HEK293 (cell line): Measurements from ENCODE around the gene C2CD4A.

Experiments used
- CTCF ChIA-PET: fragments of 350-600 bp; formaldehyde crosslinking; extraction: SDS; loops from one replicate; lab custom pipeline; 2021; ENCODE audit warnings: antibody characterized with exemption; lab: Yijun Ruan, JAX
- POLR2A ChIA-PET: fragments of 300-600 bp; formaldehyde crosslinking; extraction: SDS; loops from one replicate; lab custom pipeline; 2020; ENCODE audit warnings: antibody characterized with exemption, inconsistent platforms; lab: Yijun Ruan, JAX
- H3K27ac ChIP-seq: fragments of 200-500 bp; sonication (Bioruptor generic); 2 replicates; pipeline ENCODE4 v1.5.1; 2014; ENCODE audit warnings: low read depth, low read length, control low read depth, inconsistent platforms; ENCODE audit errors: extremely low read depth
- H3K36me3 ChIP-seq, 2 experiments: fragments of 200-500 bp in 1 of 2; sonication (Bioruptor generic) in 1 of 2; 1 replicate in 1 of 2; 2 replicates in 1 of 2; pipeline ENCODE4 v1.5.1; 2014 to 2017; ENCODE audit warnings: inconsistent platforms in 2 of 2, low read length in 2 of 2; ENCODE audit not compliant: control insufficient read depth in 2 of 2, insufficient read depth in 1 of 2
- H3K4me1 ChIP-seq: fragments of 200-500 bp; sonication (Bioruptor generic); 2 replicates; pipeline ENCODE4 v1.5.1; 2014; ENCODE audit warnings: mild to moderate bottlenecking, low read length, inconsistent platforms; ENCODE audit not compliant: control insufficient read depth, insufficient read depth
- H3K4me3 ChIP-seq: 2 replicates; pipeline ENCODE4 v1.5.1; 2011; ENCODE audit warnings: low read depth, mild to moderate bottlenecking, control low read depth, low read length, moderate library complexity
- H3K9me3 ChIP-seq: fragments of 200-500 bp; sonication (Bioruptor generic); 2 replicates; pipeline ENCODE4 v1.5.1; 2014; ENCODE audit warnings: low read depth, low read length, inconsistent platforms; ENCODE audit not compliant: control insufficient read depth, insufficient read depth
- BCL6B ChIP-seq: fragments of 450-650 bp; formaldehyde crosslinking; IDR thresholded peaks from 2 replicates; pipeline ENCODE4 v1.5.1; 2017; ENCODE audit warnings: missing biosample characterization, missing genetic modification characterization
- GLIS1 ChIP-seq: fragments of 450-650 bp; formaldehyde crosslinking; IDR thresholded peaks from 2 replicates; pipeline ENCODE4 v1.5.1; 2016; ENCODE audit warnings: missing biosample characterization, missing genetic modification characterization
- KLF16 ChIP-seq: fragments of 450-650 bp; formaldehyde crosslinking; IDR thresholded peaks from 2 replicates; pipeline ENCODE4 v1.5.1; 2017; ENCODE audit warnings: missing biosample characterization, missing genetic modification characterization
- PRDM4 ChIP-seq: fragments of 450-650 bp; formaldehyde crosslinking; IDR thresholded peaks from 2 replicates; pipeline ENCODE4 v1.5.1; 2017; ENCODE audit warnings: missing biosample characterization, missing genetic modification characterization
- SP7 ChIP-seq: fragments of 450-650 bp; formaldehyde crosslinking; IDR thresholded peaks from 2 replicates; pipeline ENCODE4 v1.5.1; 2016; ENCODE audit warnings: missing biosample characterization, missing genetic modification characterization
- TCF7L2 ChIP-seq: IDR thresholded peaks from 2 replicates; pipeline ENCODE4 v1.6.1; 2011; ENCODE audit warnings: low read depth, mild to moderate bottlenecking, inconsistent platforms, low read length, moderate library complexity, borderline replicate concordance
- ZBTB17 ChIP-seq: fragments of 450-650 bp; formaldehyde crosslinking; IDR thresholded peaks from 2 replicates; pipeline ENCODE4 v1.5.1; 2016; ENCODE audit warnings: missing biosample characterization, missing genetic modification characterization
- ZNF121 ChIP-seq: fragments of 450-650 bp; formaldehyde crosslinking; IDR thresholded peaks from 2 replicates; pipeline ENCODE4 v1.5.1; 2016; ENCODE audit warnings: missing biosample characterization, missing genetic modification characterization
- ZNF132 ChIP-seq: fragments of 450-650 bp; formaldehyde crosslinking; IDR thresholded peaks from 2 replicates; pipeline ENCODE4 v1.5.1; 2017; ENCODE audit warnings: missing biosample characterization, missing genetic modification characterization, borderline replicate concordance
- ZNF19 ChIP-seq: fragments of 450-650 bp; formaldehyde crosslinking; IDR thresholded peaks from 2 replicates; pipeline ENCODE4; 2016; ENCODE audit warnings: missing biosample characterization, missing genetic modification characterization, low read depth
- ZNF280D ChIP-seq: fragments of 450-650 bp; formaldehyde crosslinking; IDR thresholded peaks from 2 replicates; pipeline ENCODE4 v1.5.1; 2016; ENCODE audit warnings: missing biosample characterization, missing genetic modification characterization
- ZNF302 ChIP-seq: fragments of 450-650 bp; formaldehyde crosslinking; IDR thresholded peaks from 2 replicates; pipeline ENCODE4 v1.5.1; 2016; ENCODE audit warnings: missing biosample characterization, missing genetic modification characterization, low read depth
- ZNF341 ChIP-seq: fragments of 450-650 bp; formaldehyde crosslinking; IDR thresholded peaks from 2 replicates; pipeline ENCODE4; 2016; ENCODE audit warnings: low read depth, missing biosample characterization, missing genetic modification characterization
- ZNF48 ChIP-seq: fragments of 450-650 bp; formaldehyde crosslinking; IDR thresholded peaks from 2 replicates; pipeline ENCODE4 v1.5.1; 2016; ENCODE audit warnings: missing biosample characterization, missing genetic modification characterization
- ZNF514 ChIP-seq: fragments of 450-650 bp; formaldehyde crosslinking; IDR thresholded peaks from 2 replicates; pipeline ENCODE4 v1.5.1; 2016; ENCODE audit warnings: missing biosample characterization, missing genetic modification characterization
- TF ChIP-seq, protein P1 (sequence below): fragments of 450-650 bp; formaldehyde crosslinking; IDR thresholded peaks from 2 replicates; pipeline ENCODE4 v1.5.1; 2016; ENCODE audit warnings: missing biosample characterization, missing genetic modification characterization
- TF ChIP-seq, protein P2 (sequence below): fragments of 450-650 bp; formaldehyde crosslinking; IDR thresholded peaks from 2 replicates; pipeline ENCODE4 v1.5.1; 2017; ENCODE audit warnings: missing biosample characterization, missing genetic modification characterization

Gene C2CD4A

DNA sequence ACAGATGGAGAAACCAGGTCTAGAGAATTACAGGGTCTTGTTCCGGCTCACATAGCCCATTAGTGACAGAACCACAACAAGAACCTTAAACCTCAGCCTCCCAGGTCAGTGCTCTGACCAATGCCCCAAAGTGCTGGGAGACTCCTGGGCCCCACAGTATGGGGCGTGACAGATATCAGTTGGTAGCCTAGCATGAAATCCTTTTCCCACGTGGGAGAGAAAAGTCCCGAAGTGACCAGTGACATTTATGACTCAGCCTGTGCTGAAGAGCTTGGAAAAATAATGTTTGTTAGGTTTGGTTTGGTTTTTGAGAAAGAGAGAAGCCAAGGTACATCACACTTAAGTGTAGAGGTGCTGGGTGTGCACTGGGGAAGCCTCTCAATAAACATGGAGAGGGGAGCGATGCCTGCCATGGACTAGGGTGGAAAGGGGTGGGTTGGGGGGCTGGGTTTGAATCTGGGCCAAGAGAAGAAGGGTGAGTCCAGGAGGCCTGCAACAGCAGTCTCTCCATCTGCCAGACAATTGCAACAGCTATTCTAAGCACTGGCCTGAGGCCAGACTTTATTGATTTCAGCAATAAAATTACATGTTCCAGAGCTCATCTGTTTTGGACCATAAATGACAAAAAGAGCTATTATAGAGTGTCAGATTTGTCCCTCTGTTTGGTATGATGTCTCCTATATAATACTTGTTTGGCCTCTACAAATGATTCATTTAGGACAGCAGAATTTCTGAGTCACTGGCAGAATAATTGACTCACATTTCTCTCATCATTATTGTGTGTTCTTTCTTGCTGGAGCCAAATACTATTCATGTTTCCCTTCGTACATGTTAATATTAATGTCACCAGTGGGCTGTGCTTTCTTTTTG, 43.4 kb downstream of the C2CD4A start (continued):
- TF ChIP-seq ZNF280D (tag by site-specific recombination) (no peak), ZBTB17 (no peak), ZNF48 (tag by site-specific recombination) (no peak), ZNF341 (peak; percentile 38; the same call in 1 of the 2 replicates), ZNF514 (tag by site-specific recombination) (no peak), GLIS1 (peak; percentile 11; the same call in 1 of the 2 replicates), BCL6B (tag by site-specific recombination) (no peak; the same call in 1 of the 2 replicates), SP7 (tag by site-specific recombination) (peak; percentile 70; the same call in 1 of the 2 replicates), TCF7L2 (no peak)

DNA sequence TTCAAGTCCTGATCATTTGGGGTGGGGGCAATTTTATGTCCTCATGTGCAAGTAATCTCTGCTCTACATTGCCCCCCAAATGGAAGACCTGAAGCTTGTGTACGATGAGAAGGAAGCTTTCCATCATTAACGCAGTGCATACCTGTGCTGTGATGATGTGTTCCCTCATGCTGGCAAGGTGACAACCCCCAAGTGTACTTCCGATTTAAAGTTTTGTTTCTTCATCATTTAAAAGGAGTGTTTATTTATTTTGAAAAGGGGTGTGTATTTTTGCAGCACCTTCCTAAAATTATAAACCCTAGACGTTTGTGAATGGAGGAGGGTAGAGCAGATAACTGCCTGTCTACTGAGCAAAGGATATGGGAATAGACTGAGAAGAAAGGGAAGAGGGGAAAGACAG, 45.3 kb downstream of the C2CD4A start:
- ChIA-PET POLR2A (no interaction called here), CTCF (interaction anchor here (0.7 to 0.8 kb wide), 2 partner anchors 142 to 717 kb away, joined by 3 to 7 read pairs; no protein-coding TSS in a partner anchor)
- Histone ChIP-seq H3K4me3 (no peak overlapping the region), H3K27ac (no peak overlapping the region), H3K9me3 (no peaks in the 10 kb centered on the region), H3K4me1 (peaks cover 18% of the 10 kb centered on the region), H3K36me3 (no peaks in the 10 kb centered on the region)
- TF ChIP-seq, protein P1, sequence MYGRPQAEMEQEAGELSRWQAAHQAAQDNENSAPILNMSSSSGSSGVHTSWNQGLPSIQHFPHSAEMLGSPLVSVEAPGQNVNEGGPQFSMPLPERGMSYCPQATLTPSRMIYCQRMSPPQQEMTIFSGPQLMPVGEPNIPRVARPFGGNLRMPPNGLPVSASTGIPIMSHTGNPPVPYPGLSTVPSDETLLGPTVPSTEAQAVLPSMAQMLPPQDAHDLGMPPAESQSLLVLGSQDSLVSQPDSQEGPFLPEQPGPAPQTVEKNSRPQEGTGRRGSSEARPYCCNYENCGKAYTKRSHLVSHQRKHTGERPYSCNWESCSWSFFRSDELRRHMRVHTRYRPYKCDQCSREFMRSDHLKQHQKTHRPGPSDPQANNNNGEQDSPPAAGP (tag by site-specific recombination): no peak
- TF ChIP-seq ZNF19 (tag by site-specific recombination): no peak
- no peak for TF ChIP-seq ZNF280D (tag by site-specific recombination)
- no peak for TF ChIP-seq KLF16 (tag by site-specific recombination)
- TF ChIP-seq ZNF121: no peak
- no peak for TF ChIP-seq BCL6B (tag by site-specific recombination)
- TF ChIP-seq, protein P2, sequence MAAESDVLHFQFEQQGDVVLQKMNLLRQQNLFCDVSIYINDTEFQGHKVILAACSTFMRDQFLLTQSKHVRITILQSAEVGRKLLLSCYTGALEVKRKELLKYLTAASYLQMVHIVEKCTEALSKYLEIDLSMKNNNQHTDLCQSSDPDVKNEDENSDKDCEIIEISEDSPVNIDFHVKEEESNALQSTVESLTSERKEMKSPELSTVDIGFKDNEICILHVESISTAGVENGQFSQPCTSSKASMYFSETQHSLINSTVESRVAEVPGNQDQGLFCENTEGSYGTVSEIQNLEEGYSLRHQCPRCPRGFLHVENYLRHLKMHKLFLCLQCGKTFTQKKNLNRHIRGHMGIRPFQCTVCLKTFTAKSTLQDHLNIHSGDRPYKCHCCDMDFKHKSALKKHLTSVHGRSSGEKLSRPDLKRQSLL (tag by site-specific recombination): no peak
- no peak for TF ChIP-seq ZNF132 (tag by site-specific recombination)
- no peak for TF ChIP-seq ZNF302 (tag by site-specific recombination)
- TF ChIP-seq PRDM4 (tag by site-specific recombination): no peak
